Endothelial cell of umbilical vein (primary cell): ENCODE results near the gene MICAL3. TPM values are rescaled to one million over a fixed set of nuclear protein-coding genes. Genes with fewer than 3 reads are reported as not detected.

Experiments
- BruUV-seq: library from RNA; stranded (reverse); fragments of 400-500 nt; replicated peaks from 2 replicates; lab custom pipeline; 2021; lab: Mats Ljungman, UMichigan
- CTCF ChIA-PET: fragments of 300-600, 350-600 bp; sonication (Branson Sonifier 250); formaldehyde crosslinking; loops from one replicate; lab custom pipeline; 2021; ENCODE audit warnings: antibody characterized with exemption, inconsistent platforms; lab: Charles Lee
- POLR2A ChIA-PET: fragments of 300-600, 350-600 bp; sonication (Branson Sonifier 250); formaldehyde crosslinking; loops from one replicate; lab custom pipeline; 2021; ENCODE audit warnings: antibody characterized with exemption, inconsistent platforms; lab: Charles Lee
- DNase-seq: peaks from one replicate; pipeline ENCODE4 v3.0.0-alpha.2; 2011; ENCODE audit warnings: low read depth, low spot score
- FAIRE-seq: peaks from 2 replicates; lab custom pipeline; 2011; peaks lifted over from hg19 to GRCh38; lab: Jason Lieb, UNC
- H2AFZ ChIP-seq: 2 replicates; pipeline ENCODE4 v1.6.0; 2012; ENCODE audit warnings: low read depth, low read length, control low read depth, inconsistent platforms
- H3K27ac ChIP-seq: 2 replicates; pipeline ENCODE4 v1.5.1; 2011; ENCODE audit warnings: low read depth, mild to moderate bottlenecking, control low read depth, low read length, moderate library complexity; ENCODE audit not compliant: insufficient read depth
- H3K27me3 ChIP-seq, 2 experiments: 2 replicates each; pipeline versions ENCODE4 v1.6.0 to v1.6.1; 2011; ENCODE audit warnings: low read length in 2 of 2, mixed read lengths in 1 of 2; ENCODE audit not compliant: control insufficient read depth in 2 of 2, insufficient read depth in 2 of 2
- H3K36me3 ChIP-seq, 2 experiments: 2 replicates in 1 of 2; 3 replicates in 1 of 2; pipeline ENCODE4 v1.5.1; 2011; ENCODE audit warnings: low read length in 2 of 2, mild to moderate bottlenecking in 1 of 2, moderate library complexity in 1 of 2; ENCODE audit not compliant: control insufficient read depth in 2 of 2, insufficient read depth in 2 of 2; ENCODE audit errors: extremely low read depth in 1 of 2
- H3K4me1 ChIP-seq: 3 replicates; pipeline ENCODE4 v1.5.1; 2011; ENCODE audit warnings: mild to moderate bottlenecking, low read length; ENCODE audit not compliant: control insufficient read depth, insufficient read depth; ENCODE audit errors: extremely low read depth
- H3K4me2 ChIP-seq: 2 replicates; pipeline ENCODE4 v1.6.1; 2011; ENCODE audit warnings: low read length, control low read depth, mixed read lengths; ENCODE audit not compliant: insufficient read depth
- H3K4me3 ChIP-seq, 3 experiments: fragments of 200-600 bp in 1 of 3; sonication (generic), shearing (Covaris generic) in 1 of 3; replicated peaks in 1 of 3; 2 replicates each; pipeline ENCODE4 v1.5.1; 2011 to 2016; ENCODE audit warnings: control low read depth in 3 of 3, low read length in 3 of 3, mild to moderate bottlenecking in 2 of 3, inconsistent platforms in 1 of 3, low read depth in 1 of 3, moderate library complexity in 1 of 3; ENCODE audit not compliant: insufficient read depth in 1 of 3
- H3K79me2 ChIP-seq: 2 replicates; pipeline ENCODE4 v1.6.0; 2012; ENCODE audit warnings: low read length, inconsistent platforms; ENCODE audit not compliant: control insufficient read depth, insufficient read depth
- H3K9ac ChIP-seq: replicated peaks from 2 replicates; pipeline ENCODE3; 2011; ENCODE audit warnings: low read length, control low read depth; ENCODE audit not compliant: insufficient read depth; ENCODE audit errors: extremely low read depth
- H3K9me1 ChIP-seq: replicated peaks from 3 replicates; pipeline ENCODE4 v1.6.0; 2011; ENCODE audit warnings: mild to moderate bottlenecking, low read length; ENCODE audit not compliant: control insufficient read depth, insufficient read depth; ENCODE audit errors: extremely low read depth
- H3K9me3 ChIP-seq: replicated peaks from 2 replicates; pipeline ENCODE4 v1.5.1; 2012; ENCODE audit warnings: low read length, inconsistent platforms; ENCODE audit not compliant: control insufficient read depth, insufficient read depth
- H4K20me1 ChIP-seq: replicated peaks from 2 replicates; pipeline ENCODE3; 2011; ENCODE audit warnings: mild to moderate bottlenecking, low read length; ENCODE audit not compliant: control insufficient read depth, insufficient read depth; ENCODE audit errors: extremely low read depth
- CTCF ChIP-seq, 2 donors: IDR thresholded peaks; 1 replicate in 1 of 2; 2 replicates in 1 of 2; pipeline ENCODE4 v1.5.1; 2011; ENCODE audit warnings: low read length in 2 of 2, mild to moderate bottlenecking in 2 of 2, moderate library complexity in 2 of 2, control low read depth in 1 of 2, inconsistent platforms in 1 of 2, low read depth in 1 of 2; ENCODE audit not compliant: insufficient read depth in 1 of 2; ENCODE audit errors: extremely low read depth in 1 of 2
- EZH2 ChIP-seq: IDR thresholded peaks from 2 replicates; pipeline ENCODE4 v1.6.1; 2012; ENCODE audit warnings: borderline replicate concordance, low read depth, mild to moderate bottlenecking, moderate library complexity, low read length, inconsistent platforms; ENCODE audit not compliant: severe bottlenecking
- FOS ChIP-seq: IDR thresholded peaks from 2 replicates; pipeline ENCODE4 v1.6.1; 2011; ENCODE audit warnings: mild to moderate bottlenecking, low read length, moderate library complexity, borderline replicate concordance; ENCODE audit not compliant: insufficient read depth
- GATA2 ChIP-seq: IDR thresholded peaks from 2 replicates; pipeline ENCODE4 v1.7.0; 2011; ENCODE audit warnings: low read depth, mild to moderate bottlenecking, moderate library complexity, mixed read lengths, low read length; ENCODE audit not compliant: insufficient read length, insufficient read depth
- MAX ChIP-seq: IDR thresholded peaks from 2 replicates; pipeline ENCODE4 v1.6.1; 2011; ENCODE audit not compliant: insufficient read depth, insufficient read length
- POLR2A ChIP-seq: IDR thresholded peaks from 2 replicates; pipeline ENCODE4 v1.6.1; 2012; ENCODE audit warnings: low read depth, mild to moderate bottlenecking, control low read depth, low read length
- POLR2AphosphoS5 ChIP-seq: IDR thresholded peaks from 2 replicates; pipeline ENCODE4 v1.6.1; 2012; ENCODE audit warnings: low read depth, mild to moderate bottlenecking, control low read depth, low read length, moderate library complexity; ENCODE audit not compliant: insufficient read depth
- dilution Hi-C: fragments of 300-500 bp; cut with MboI; formaldehyde crosslinking; loops from one replicate; pipeline ENCODE4 v1.15.0; 2019; ENCODE audit warnings: low sequenced_read_pairs; ENCODE audit not compliant: extremely low pct_ligation_motif_present
- intact Hi-C: fragments of 100-400 bp; cut with micrococcal nuclease; formaldehyde crosslinking; loops from one replicate; pipeline ENCODE4 v1.10.0; 2022
- polyA plus RNA-seq, 4 experiments: library from polyadenylated mRNA; depleted of rRNA in 3 of 4; stranded (reverse) in 3 of 4; unstranded in 1 of 4; fragments of >200 nt; gene quantifications; 2 replicates each; pipeline versions ENCODE4 v1.2.1 to v1.2.3, GENCODE V29; 2011 to 2012; ENCODE audit warnings: missing spikeins in 1 of 4
- total RNA-seq: library from RNA; stranded (reverse); gene quantifications from 2 replicates; pipeline ENCODE4 v1.2.3, GENCODE V29; 2021

Gene MICAL3
- total and polyA plus RNA-seq, 2 donors (not counting 3 experiments of a cell fraction or from before 2014, with no cell fraction given), result 14.5 to 63.7 TPM

DNA sequence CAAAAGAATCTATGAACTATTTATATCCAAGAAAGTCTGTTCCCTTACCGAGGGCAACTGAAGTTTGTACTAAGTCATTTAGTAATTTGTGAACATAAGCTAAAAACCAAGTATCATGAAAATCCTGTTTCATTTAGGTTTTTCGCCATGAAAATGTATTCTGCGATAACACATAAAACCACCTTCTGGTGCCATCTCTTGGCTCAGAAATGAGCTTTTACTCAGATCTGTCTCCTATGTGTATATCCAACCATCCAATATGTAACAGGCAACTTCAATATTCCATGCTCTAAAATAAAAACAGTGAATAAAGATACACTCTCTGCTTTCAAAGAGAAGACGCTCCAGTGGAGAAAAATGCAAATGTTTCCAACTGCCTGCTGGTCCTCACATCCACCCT lies 132.0 kb downstream of the MICAL3 start:
- no peaks in the 10 kb centered on the region for H3K27me3 ChIP-seq
- no TSS peak for BruUV-seq
- dilution Hi-C loops, result no loop called here
- intact Hi-C loops, result no loop called here
- H2AFZ ChIP-seq, result no peak overlapping the region
- no peak overlapping the region for H3K9ac ChIP-seq
- H3K9me1 ChIP-seq, result no peaks in the 10 kb centered on the region
- H3K79me2 ChIP-seq, result no peaks in the 10 kb centered on the region
- no peak overlapping the region for H3K27ac ChIP-seq
- no peaks in the 10 kb centered on the region for H3K9me3 ChIP-seq
- H3K36me3 ChIP-seq, result peaks cover under 1 to 14% of the 10 kb centered on the region in 2 experiments
- H3K4me2 ChIP-seq, result no peak overlapping the region
- H3K4me3 ChIP-seq, result no peak overlapping the region
- FAIRE-seq (no peak), DNase-seq (no peak)
- ChIA-PET POLR2A (no interaction called here), CTCF (interaction anchor here (0.7 to 6.3 kb wide), 6 partner anchors 18 to 334 kb away, joined by 3 to 55 read pairs (median 3); no protein-coding TSS in a partner anchor)
- TF ChIP-seq EZH2 (no peak), POLR2A (no peak), MAX (no peak), POLR2AphosphoS5 (no peak), CTCF (IDR thresholded peaks at IDR 0.05; ENCODE audit: extremely low read depth in 1 of 2, insufficient read depth in 1 of 2, low read depth in 1 of 2, low read length in 2 of 2) (no peak), GATA2 (no peak), FOS (no peak)
- H4K20me1 ChIP-seq, result no peaks in the 10 kb centered on the region
- no peaks in the 10 kb centered on the region for H3K4me1 ChIP-seq
